Stimulated activated CD8-positive, alpha-beta memory T cell treated with anti-CD3 and anti-CD28 coated beads, Interleukin-12 subunit alpha, Interleukin-12 subunit beta, amount 100 ng/mL, for 4 hours (primary cell): ENCODE results near the gene LAYN.

ENCODE experiments used
- DNase-seq: peaks from one replicate; pipeline ENCODE4 v3.0.0-alpha.2; 2020; ENCODE audit warnings: low read depth

Gene LAYN, protein sequence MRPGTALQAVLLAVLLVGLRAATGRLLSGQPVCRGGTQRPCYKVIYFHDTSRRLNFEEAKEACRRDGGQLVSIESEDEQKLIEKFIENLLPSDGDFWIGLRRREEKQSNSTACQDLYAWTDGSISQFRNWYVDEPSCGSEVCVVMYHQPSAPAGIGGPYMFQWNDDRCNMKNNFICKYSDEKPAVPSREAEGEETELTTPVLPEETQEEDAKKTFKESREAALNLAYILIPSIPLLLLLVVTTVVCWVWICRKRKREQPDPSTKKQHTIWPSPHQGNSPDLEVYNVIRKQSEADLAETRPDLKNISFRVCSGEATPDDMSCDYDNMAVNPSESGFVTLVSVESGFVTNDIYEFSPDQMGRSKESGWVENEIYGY

DNA sequence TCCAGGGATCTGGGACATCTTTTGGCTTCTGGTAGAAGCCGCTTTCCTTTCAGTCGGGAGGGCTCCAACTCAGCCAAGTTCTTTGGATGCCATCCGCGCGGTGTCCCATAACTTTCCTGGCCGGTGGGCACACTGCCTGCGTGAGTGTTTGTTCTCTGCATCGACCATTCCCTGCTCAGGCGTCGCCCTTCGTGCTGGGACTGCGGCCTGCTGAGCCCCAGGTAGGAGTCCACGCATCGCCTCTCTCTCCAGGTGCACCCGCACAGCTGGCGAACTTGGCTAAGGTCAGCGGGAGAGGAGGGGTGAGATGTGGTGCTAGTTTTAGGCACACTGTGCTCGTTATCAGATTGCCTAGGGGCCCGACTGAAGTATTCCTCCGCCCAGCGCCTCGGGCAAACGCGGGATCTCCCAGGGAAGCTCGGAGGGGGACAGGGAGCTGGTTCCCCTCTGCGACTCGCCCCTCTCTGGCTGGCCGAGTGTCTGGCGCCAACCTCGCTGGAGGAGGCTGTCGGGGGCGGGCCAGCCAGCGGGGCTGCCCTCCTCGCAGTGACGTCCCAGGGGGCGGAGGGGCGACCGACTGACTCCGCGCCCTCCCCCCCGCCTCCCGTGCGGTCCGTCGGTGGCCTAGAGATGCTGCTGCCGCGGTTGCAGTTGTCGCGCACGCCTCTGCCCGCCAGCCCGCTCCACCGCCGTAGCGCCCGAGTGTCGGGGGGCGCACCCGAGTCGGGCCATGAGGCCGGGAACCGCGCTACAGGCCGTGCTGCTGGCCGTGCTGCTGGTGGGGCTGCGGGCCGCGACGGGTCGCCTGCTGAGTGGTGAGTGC lies at the start of gene LAYN:
LAYN (plus strand) TSS at position 607 of the 823 bp plus-strand sequence; CDS start at position 731, 124 bp downstream.
- peak; percentile 30 for DNase-seq

DNA sequence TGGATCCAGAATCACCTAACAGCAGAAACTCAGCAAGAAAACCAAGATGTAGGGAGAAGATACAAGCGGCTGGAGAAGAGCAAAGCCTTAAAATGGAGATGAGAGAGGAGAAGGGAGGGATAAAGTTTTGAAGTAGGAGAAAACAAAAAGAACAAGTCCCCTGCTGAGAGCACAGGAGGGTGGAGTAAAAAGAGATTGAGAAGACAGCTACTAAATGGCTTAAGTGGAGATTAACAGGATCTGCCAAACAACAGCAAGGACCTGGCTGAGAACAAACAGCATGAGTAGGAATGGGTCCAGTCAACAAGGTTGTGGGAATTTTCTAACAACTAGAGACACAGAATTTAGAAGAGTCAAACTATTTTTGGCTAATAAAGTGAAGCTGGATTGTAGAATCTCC lies 46.5 kb upstream of the LAYN start:
- DNase-seq: no peak

DNA sequence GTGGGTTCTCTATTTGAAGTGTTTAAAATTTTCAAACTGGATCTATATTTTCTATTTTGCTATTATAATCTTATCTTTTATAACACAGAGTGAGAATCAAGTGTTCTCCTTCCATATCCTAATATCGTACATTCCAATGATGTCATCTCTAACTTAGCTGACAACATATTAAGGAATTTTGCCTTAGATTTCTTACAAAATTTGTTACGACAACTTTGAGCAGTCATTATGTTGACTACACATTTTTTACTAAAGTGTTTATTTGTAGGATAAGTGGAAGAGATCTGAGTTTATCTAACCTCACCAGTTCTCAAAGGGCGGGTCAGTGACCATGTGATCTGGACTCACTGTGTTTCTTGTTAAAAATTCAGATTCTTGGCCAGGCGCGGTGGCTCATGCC lies 41.0 kb upstream of the LAYN start:
- no peak for DNase-seq

DNA sequence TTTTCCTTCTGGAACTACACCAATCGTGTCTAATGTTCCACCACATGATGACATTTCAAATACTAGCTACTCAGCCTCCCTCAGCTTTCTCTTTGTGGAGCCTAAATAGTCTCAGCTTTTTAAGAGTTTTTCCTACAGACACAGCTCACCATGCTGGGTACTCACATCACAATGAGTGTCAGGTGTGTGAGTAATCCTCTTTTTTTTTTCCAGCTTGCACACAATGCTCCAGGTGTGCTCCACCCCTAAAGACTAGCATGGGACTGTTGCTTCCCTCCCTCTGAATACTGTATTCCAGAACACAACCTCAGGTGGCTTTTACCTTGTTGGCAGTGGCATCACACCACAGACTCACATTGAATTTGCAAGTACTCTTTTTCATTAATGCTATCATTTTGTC lies 40.0 kb upstream of the LAYN start:
- DNase-seq: no peak

DNA sequence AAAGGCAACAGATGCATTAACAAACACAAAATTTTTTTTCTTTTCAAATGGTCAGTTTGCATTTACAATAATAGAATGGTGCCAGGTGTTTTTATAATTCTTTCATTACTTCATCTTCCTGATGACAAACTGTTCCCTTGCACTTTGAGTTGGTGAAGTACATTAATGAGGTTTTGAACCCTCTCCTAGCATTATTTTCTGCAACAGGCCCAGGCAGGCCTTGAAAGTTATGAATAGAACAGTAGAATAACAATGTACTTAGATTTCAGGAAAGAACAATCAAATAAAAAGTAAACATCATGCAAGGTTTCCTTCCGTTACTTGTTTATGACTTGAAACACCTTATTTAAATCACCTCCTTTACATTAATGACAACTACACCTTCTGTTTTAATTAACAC lies 37.9 kb upstream of the LAYN start:
- DNase-seq: no peak

DNA sequence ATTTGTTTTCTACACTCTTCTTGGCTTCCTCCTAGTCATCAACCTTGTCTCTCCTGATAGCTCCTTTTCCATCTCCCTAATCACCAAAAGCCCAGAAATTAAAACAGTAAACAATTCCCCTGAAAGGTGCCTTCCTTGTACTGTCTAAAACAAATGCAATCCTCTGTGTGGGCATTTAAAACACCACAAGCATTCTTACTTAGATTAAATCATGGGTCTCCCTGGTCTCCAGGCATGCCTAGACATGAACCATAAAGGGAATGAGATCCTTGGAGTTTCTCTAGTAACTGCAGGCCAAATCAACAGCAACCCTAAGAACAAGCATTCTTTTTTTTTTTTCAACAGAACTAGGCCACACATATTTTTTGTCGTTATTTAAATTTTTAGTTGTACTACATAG lies 30.2 kb upstream of the LAYN start:
- DNase-seq: no peak

DNA sequence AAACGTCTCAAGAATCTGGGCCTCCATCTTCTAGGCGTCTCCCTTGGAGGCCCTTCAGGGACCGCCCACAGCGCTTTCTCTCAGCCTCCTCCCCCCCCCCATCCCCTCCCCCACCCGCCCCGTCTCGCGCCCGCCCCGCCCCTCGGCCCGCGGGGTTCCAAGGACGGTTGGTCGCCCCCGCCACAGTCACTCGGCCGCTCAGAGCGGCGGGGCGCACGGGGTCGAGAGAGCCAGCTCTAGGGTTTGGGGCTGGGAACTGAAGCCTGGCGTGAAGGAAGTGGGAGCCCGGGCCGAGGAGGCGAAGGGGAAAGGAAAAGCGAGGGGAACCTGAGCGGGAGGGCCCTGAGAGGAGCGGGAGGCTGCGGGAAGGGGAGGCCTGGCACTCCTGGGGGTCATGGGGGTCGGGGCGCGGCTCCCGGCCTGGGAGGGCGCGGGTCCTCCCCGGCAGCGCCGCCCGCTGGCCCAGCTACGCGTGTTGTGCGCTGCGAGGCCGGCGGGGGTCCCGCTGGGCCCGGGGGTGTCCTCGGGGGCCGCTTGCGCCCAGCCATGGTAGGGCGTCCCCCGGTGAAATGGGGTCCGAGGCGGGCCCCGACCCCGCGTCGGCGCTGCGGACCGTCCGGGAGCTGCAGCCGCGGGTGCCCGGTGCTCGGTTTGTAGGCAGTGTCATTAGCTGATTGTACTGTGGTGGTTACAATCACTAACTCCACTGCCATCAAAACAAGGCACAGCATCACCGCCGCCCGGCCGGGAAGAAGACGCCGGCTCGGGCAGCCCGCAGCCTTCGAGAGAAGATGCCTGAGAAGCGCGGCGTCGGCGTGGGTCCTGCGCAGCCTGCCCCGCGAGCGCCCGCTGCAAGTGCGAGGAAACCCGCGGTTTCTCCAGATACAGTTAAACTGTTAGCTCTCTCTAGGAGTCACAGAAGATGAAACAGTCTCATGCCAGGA lies 28.0 kb upstream of the LAYN start, which contains the start of gene BTG4:
BTG4 (minus strand) TSS at position 91 of the 944 bp plus-strand sequence. CDS start 13,610 bp downstream, outside the sequence.
- DNase-seq: no peak

DNA sequence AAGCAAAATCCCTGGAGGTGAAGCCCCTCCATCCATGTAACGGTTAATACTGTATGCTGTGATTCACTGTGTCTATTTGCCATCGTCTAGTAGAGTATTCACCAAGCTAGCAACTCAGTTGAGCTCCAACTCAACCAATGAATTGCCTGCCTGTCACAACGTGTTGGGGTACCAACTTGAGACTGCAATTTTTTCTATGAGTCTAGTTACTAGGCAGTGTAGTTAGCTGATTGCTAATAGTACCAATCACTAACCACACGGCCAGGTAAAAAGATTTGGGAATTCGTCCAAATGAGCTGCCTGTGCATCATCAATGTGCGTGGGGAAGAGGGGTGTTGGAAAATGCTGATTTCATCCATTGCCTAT lies 27.3 kb upstream of the LAYN start:
- no peak for DNase-seq

DNA sequence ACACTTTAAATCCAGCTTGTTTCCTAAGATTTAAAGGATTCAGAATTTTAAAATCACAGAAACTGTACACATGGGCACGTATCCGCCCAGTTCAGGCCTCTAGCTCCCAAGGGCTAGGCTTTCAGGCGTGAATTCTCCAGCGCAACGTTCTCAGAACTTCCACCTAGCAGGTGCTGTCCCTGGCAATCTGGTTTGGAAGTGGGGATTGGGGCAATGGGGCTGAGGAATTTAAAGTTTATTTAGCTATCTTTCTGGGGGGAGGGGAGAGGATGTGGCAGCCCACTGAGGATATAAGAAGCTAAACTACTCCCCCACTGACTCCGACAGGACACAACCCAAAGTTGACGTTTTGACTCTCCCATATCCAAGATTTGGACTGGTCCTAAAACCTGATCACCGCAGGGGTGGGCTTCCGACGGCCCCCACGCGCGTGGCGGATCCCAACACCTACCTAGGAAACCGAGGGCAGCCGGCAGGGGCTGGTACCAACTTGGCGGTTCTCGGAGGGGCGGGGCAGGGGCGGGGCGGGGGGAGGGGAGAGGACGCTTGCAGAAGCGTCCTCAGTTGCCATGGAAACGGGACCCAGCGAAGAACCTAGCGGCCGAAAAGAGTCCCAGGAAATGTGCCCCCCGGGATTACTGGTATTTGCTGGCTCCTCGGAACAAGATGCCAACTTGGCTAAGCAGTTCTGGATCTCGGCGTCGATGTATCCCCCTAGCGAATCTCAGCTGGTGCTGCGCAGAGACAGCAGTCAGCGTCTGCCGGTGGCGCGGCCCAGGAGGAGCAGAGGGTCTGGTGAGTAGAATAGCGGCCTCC lies 26.1 kb upstream of the LAYN start, which contains the start of gene HOATZ:
HOATZ (plus strand) TSS at position 563 of the 816 bp plus-strand sequence; CDS start at position 570, 7 bp downstream.
- no peak for DNase-seq

DNA sequence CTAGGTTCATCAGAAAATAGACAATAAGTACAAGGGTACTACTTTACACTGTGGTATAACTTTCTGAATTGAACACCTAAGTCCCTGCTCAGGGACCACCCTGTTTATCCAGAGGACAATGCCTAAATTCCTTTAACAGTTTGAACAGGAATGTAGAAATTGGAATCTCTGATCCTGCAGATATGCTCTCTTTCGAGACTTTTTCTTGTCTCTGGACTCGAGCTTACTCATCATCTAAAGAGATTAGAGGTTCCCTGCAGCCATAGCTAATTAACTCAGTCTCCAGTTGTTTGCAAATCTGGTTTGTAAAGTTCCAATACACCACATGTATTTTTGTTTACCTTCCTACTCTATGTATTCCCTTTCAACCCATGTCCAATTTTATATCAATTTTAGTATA lies 24.9 kb upstream of the LAYN start:
- no peak for DNase-seq

DNA sequence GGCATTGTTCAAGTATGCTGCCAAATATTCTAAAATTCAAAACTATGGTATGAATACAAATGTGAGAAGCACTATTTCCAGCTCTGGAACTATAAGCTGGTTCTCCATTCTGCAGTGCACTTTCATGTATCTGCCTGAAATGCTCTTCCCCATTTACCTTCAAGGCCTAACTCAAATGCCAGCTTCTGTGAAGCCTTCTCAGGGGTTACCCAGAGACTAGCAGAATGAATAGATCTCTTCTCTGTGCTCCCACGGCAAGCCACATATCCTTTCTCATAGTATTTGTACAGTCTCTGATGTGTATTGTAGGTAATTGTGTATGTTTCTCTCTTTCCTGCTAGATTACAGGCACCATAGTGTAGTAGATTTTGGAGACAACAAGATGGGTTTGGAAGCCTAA lies 21.9 kb upstream of the LAYN start:
- DNase-seq: no peak

DNA sequence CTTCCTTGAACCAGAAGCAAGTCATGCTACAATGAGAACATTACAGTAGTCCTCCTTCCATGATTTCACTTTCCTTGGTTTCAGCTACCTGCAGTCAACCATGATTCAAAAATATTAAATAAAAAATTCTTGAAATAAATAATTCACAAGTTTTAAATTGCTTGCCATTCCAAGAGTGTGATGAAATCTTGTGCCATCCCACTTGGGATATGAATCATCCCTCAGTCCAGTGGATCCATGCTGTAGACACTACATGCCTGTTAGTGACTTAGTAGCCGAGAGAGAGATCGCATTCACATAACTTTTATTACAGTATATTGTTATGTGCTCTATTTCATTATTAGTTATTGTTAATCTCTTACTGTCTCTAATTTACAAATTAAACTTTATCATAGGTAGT lies 20.0 kb upstream of the LAYN start:
- no peak for DNase-seq

DNA sequence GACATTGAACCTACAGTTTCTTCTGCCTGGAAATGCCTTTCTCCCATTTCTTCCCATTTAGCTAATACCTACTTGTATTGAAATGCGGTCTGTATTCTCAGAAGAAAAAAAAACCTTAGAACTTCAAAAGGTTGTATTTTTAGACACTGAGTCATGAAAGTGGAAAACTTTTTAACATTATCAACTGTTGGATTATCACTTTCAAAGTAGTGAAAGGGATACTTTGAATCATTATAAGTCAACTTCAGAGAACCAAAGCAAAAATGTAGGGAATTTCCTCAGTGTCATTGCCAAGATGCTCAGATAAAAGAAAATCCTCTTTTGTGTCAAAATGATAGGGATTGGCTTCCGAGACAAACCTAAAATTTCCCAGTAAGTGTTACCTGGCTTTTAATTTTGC lies 19.4 kb upstream of the LAYN start:
- no peak for DNase-seq

DNA sequence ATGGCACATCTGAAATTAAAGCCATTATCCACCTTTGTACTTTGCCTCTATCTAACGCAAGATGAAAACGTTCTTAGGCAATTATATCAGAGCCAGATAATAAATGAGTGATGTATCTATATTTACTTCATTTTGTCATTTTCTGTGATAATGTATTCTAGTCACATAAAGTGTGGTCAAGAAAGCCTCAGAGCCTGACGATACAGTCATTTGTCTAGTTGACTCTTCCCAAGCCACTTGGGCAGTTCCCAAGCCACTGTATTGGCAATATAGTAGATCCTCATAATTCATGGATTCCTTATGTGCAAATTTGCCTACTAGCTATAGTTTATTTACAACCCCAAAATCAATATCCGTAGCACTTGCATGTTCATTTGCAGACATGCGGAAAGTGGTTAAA lies 18.1 kb upstream of the LAYN start:
- no peak for DNase-seq

DNA sequence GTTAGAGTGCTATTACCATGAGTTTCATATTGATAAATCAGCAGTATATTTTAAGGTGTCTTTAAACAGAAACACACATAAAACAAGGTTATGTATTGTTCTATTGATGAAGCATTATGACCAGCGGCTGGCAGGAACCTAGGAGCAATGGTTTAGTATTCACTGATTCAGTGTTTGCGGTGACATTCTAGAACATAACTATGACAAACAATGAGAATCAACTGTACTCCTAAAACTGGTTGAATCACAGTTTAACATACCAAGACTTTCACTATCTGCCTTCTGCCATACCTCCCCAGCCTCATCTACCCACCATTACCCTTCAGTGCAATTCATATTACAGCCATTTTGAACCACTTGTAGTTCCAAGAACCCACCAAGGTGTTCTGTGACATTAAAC lies 17.2 kb upstream of the LAYN start:
- DNase-seq: no peak

DNA sequence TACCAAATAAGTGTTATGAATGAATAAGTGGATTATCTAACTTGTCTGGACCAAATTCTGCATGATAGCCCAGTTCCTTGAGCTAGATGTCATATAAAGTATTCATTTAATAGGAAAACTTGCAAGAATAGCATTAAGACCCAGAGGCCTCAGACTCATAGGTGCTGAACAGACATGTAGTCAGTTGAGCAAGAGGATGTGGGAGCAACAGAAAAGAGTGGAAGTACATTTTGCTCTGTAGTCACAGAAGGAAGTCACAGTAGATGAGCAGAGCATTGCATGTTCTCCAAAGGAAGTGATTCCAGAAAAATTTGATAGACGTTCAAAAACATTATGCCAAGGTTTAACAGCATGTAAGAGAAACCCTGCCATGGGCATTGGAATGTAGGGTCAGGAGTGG lies 16.5 kb upstream of the LAYN start:
- DNase-seq: no peak

DNA sequence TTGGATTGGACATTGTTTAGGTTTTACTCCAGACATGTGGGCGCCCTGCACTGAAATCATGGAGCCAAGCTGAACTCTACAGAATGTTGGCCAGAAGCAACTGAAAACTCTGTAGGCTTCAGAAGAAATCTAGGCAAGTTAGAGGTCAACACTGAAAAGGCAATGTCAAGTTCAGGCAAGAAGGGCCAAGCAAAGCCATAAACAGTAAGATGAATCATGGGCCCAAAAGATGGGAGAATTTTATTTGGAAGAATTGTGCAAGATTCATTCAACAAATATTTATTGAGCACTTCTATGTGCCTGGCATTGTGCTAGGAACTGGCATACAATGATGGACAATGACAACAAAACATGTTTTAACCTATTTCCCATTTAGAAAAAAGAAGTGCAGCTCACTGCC lies 15.1 kb upstream of the LAYN start:
- DNase-seq: no peak

DNA sequence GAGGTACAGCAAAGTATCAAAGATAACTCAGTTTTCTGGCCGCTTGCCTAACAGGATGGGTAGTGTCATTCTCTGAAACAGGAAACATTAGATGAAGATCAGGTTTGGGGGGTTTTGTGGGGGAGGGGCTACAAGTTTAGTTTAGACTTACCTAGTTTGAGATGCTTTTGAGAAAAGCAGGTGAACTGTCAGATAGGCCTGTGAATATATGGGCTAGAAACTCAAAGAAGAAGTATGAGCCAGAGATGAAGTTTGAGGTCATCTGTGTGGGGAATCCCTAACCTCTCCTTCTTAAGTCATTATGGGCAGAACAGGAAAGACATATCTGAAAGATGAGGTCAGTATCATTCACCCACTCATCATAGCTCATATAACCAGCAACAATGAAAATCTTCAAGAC lies 14.0 kb upstream of the LAYN start:
- no peak for DNase-seq

DNA sequence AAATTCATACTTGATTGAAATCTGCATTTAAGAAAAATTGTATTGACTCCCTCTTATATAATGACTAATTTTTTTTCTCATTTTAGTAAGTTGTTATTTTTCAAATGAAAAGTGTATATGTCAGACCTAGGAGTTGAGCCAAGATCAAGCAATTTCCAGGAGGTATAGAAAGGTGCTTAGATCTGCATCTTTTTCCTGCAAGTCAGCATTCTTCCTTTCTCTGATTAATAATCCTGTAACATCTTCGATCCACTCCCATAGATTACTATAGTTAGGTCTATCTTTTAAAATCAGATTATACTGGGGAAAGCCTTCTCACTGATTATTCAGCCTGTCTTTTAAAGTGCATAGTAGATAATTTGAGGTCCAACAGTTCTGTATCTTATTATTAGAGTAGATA lies 13.2 kb upstream of the LAYN start:
- DNase-seq: no peak

DNA sequence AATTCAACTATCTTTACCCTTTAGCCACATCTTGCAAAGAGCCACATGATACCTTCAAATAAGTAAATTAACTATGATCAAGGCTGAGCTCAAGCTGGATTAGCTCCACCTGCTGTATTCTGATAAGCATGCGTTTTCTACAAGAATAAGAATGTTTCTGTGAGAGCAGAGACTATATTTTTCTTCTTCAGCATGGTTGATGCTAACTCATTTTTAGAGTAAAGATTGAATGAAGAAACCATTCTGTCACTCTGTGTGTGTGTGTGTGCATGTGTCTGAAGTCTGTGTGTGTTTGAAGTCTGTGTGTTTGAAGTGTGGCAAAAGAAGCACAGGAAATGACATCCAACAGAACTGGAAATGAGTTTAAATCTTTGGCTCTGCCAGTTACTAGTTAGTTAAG lies 12.0 kb upstream of the LAYN start:
- no peak for DNase-seq

DNA sequence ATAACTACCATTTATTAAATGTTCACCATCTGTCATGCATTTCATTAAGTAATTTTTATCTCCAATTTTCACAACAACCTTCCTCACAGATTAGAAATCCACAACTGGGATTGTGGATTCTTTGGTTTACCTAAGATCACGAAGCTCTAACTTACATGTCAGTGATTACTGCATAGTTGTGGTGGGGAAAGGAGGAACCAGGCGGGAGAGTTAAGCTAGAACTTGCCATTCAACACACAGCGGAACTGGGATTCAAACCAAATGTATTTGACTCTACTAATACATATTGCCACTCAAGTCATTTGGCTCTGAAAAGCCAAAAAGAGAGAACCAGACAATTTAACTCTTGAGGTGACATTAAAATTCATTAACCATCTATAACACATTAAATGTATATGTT lies 10.4 kb upstream of the LAYN start:
- no peak for DNase-seq
